TTC549 (cell line): ENCODE data around the gene BRSK1.
"Not testable (repeated sequence)": the region's sequence is repeated elsewhere in the genome, so short reads cannot be mapped to it uniquely, and the experiment has no call there.

ENCODE experiments used
- FAIRE-seq: peaks from 2 replicates; lab custom pipeline; 2012; peaks lifted over from hg19 to GRCh38; lab: Jason Lieb, UNC

BRSK1 gene

GRCh38 chr19:55304279-55304978 lies 20.6 kb downstream of the BRSK1 start:
- no peak for FAIRE-seq

- no peak for FAIRE-seq
Measured at GRCh38 chr19:55304980-55305379, 21.2 kb downstream of the BRSK1 start.

- no peak for FAIRE-seq
Measured at GRCh38 chr19:55305491-55305890, 21.7 kb downstream of the BRSK1 start.

GRCh38 chr19:55305983-55306562 lies 22.3 kb downstream of the BRSK1 start:
- FAIRE-seq: no peak

- no peak for FAIRE-seq
Measured at GRCh38 chr19:55306712-55307111, 22.9 kb downstream of the BRSK1 start.

GRCh38 chr19:55308281-55308680 lies 24.5 kb downstream of the BRSK1 start:
- no peak for FAIRE-seq

GRCh38 chr19:55309448-55309847 lies 25.7 kb downstream of the BRSK1 start:
- FAIRE-seq: no peak

- FAIRE-seq: no peak
Measured at GRCh38 chr19:55310498-55310897, 26.7 kb downstream of the BRSK1 start.

GRCh38 chr19:55311397-55311796 lies 27.6 kb downstream of the BRSK1 start:
- FAIRE-seq: no peak

GRCh38 chr19:55311797-55312196 lies 28.0 kb downstream of the BRSK1 start:
- FAIRE-seq: no peak

GRCh38 chr19:55312621-55313512 lies 29.1 kb downstream of the BRSK1 start:
- FAIRE-seq: no peak

GRCh38 chr19:55314396-55314795 lies 30.6 kb downstream of the BRSK1 start:
- FAIRE-seq: no peak

GRCh38 chr19:55315956-55316525 lies 32.2 kb downstream of the BRSK1 start:
- no peak for FAIRE-seq

GRCh38 chr19:55316646-55317045 lies 32.8 kb downstream of the BRSK1 start:
- FAIRE-seq: no peak

GRCh38 chr19:55319785-55320184 lies 36.0 kb downstream of the BRSK1 start:
- FAIRE-seq: no peak

GRCh38 chr19:55320844-55321419 lies 37.1 kb downstream of the BRSK1 start:
- FAIRE-seq: no peak

- no peak for FAIRE-seq
Measured at GRCh38 chr19:55321466-55322137, 37.8 kb downstream of the BRSK1 start.

- no peak for FAIRE-seq
Measured at GRCh38 chr19:55322204-55322885, 38.5 kb downstream of the BRSK1 start.

GRCh38 chr19:55324662-55325061 lies 40.9 kb downstream of the BRSK1 start:
- FAIRE-seq: no peak

- no peak for FAIRE-seq
Measured at GRCh38 chr19:55325172-55325571, 41.4 kb downstream of the BRSK1 start, which contains the start of gene TMEM150B. Gene TMEM150B, minus strand, starts transcription at chr19:55325341. Its CDS starts 4,305 bp downstream, at chr19:55321036.

GRCh38 chr19:55328774-55329318 lies 45.0 kb downstream of the BRSK1 start:
- not testable (repeated sequence) for FAIRE-seq
